GM19452 (cell line): ENCODE measurements around the gene TPK1.
A peak's percentile ranks its signal among the peaks of the same experiment; 100 is the strongest.

Experiments
- ATAC-seq: cut with Tn5 transposase; IDR thresholded peaks from one replicate; pipeline ENCODE4 v1.9.1; 2021; ENCODE audit not compliant: unreplicated experiment

The TPK1 gene

DNA sequence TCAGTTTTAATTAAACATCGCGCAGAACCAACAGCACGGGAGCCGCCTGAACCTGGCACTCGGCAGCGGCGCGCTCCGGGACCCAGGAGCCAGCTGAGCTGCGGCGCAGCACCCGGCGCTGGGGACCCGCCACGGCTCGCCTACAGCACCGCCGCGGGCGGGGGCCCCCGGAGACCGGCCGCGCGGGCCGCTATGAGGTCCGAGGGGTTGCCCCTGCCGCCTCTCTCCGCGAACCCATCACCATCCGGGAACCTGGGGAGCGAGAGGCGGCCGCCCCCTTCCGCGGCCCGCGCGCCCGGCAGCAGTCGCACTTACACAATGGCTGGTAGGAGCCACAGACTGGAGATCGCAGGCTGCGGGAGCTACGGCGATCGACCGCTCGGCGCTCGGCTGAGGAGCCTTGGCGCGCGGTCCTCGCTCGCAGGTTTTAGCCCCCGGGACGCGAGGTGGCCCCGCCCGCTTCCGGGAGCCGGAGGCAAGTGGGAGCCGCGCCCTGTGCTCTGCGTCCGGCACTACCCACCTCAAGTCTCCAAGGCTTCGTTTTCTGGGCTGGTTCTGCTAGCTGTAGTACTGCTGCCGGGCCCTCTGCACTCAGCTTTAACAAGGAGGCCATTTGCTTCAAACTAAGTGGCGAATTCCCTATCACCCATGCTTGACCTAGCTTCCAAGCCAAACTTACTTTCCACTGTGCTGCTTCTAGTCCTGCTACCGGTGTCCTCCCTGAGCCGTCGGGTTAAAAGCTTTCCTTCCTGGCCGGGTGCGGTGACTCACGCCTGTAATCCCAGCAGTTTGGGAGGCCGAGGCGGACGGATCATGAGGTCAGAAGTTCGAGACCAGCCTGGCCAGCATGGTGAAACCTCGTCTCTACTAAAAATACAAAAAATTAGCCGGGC is at the start of gene TPK1:
Gene TPK1, minus strand, starts transcription at position 402 of the 893 bp plus-strand sequence. CDS start 451 bp downstream, outside the sequence.
- ATAC-seq = peak; percentile 86

- ATAC-seq = no peak
Measured at GRCh38 chr7:144885478-144885877, 49.6 kb upstream of the TPK1 start.

DNA sequence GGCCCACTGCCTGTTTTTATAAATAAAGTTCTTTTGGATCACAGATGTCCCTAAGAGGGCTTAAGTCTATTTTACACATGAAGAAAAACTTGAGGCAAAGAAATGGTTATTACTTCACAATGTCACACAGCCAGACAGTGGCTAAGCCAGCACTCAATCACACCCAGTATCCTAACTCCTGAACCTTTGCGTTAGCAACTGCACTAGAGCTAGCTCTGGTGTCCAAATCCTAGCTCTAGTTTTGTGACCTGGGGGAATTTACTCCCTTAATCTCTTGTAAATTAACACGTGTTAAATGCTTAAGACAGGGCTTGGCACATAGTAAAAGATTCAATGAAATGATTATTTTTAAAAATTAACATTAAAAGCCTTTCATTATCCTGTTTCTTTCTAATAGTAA is 49.0 kb upstream of the TPK1 start:
- ATAC-seq = no peak

DNA sequence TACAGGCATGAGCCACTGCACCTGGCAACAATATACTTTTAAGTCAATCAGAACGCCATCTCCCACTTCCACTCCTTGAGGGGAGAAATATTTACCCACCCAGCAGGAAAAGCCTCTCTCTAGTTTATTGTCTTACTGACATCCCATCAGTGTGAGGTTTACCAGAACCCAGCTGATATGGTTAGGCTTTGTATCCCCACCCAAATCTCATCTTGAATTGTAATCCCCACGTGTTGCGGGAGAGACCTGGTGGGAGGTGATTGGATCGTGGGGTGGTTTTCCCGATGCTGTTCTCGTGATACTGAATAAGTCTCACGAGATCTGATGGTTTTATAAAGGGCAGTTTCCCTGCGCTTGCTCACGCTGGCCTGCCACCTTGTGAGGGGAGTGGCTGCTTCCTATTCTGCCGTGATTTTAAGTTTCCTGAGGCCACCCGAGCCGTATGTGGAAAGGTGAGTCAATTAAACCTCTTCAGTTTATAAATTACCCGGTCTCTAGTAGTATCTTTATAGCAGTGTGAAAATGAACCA is 37.5 kb upstream of the TPK1 start:
- no peak for ATAC-seq

GRCh38 chr7:144869082-144869481 is 33.2 kb upstream of the TPK1 start:
- ATAC-seq = no peak

DNA sequence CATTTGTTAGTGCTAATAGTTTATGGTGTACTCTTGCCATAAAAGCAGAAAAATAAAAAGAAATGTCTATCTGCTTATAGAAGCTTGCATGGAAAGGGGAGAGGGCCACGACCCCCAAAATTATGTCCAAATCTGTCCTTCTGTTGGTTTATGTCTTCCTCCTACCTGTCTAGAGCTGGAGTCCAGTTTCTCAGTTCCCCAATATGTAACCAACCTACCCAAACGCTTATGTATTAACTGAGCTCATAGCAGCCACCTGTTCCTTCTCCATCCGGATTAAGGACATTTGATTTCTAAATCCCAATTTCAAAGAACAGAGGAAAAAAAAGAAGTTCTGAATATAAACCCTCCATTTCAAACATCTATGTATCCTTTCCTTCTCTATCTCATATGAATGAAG is 30.3 kb upstream of the TPK1 start:
- peak; percentile 55 for ATAC-seq

DNA sequence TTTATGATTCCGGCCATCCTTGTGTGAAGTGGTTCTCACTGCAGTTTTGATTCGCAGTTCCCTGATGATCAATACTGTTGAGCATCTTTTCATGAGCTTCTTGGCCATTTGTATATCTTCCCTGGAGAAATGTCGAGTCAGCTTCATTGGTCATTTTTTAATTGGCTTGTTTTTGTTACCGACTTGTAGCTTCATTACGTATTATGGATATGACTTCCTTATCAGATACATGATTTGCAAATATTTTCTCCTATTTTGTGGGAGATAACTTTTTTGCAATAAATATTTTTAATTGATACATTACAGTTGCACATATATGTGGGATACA is 27.4 kb upstream of the TPK1 start:
- no peak for ATAC-seq

DNA sequence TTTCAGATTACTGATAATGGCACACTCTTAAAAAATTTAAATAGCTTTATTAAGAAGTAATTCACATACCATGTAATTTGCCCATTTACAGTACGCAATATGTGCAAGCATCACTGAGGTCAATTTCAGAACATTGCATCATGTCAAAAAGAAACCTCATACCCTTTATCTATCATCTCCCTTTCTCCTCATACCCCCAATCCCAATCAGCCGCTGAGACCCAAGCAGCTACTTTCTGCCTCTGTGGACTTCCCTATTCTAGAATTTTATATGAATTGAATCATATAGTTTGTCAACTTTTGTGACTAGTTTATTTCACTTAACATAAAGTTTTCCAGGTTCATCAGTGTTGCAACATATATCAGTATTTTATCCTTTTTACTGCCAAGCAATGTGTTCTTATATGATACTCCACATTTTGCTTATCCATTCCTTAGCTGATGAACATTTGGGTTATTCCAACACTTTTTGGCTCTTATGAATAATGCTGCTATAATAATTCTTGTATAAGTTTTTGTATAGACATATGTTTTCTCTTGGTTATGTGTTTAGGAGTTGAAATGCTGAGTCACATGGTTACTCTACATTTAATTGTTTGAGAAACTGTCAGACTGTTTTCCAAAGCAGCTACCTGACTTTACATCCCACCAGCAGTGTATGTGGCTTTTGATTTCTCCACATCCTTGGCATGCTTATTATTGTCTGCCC is 26.9 kb upstream of the TPK1 start:
- ATAC-seq = no peak

GRCh38 chr7:144859739-144860138 is 23.9 kb upstream of the TPK1 start:
- ATAC-seq = no peak

DNA sequence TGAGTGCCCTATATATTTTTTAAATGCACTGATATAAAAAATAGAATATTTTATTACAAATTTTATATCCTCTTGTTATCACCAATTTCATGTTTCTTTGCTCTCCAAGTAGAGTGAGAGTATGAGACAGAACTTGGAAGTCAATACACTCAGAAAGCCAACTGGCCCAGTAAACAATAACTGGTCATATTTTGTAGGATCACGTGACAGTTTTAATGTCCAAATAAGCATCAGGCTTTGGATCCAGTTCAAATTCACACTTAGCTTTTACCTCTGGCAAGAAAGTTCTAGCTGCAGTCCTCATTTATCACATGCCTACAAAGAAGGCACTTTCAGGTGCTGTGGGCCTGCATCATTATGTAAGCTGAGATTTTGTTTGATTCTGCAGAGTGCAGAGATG is 21.6 kb upstream of the TPK1 start:
- no peak for ATAC-seq

DNA sequence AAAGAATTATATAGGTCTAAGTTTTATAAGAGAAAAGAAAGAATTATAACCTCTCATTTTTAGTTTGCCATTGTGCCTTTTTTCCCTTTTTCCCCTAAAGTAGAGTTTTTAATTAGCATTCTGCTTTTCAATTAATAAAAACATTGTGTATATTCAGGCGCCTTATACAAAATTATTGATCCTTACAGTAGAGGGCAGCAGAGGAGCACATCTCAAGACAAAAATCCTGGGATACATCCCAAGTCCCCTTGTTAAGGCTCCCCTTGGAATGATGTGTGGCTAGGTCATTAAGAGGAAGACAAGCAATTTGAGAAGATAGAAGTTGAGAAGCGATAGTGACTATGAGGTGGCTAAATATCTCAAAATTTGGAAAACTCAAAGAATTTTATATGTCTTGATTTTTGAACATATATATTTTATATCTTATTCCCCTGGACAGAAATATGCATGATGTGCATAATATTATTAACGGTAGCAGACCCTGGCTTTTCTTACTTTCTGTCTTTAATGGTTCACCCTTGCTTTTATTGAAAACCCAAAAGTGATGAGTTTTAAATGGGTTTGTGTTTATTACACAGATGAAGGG is 19.1 kb upstream of the TPK1 start:
- ATAC-seq = no peak

- no peak for ATAC-seq
Measured at GRCh38 chr7:144853542-144853941, 17.7 kb upstream of the TPK1 start.

GRCh38 chr7:144848078-144848477 is 12.2 kb upstream of the TPK1 start:
- no peak for ATAC-seq

DNA sequence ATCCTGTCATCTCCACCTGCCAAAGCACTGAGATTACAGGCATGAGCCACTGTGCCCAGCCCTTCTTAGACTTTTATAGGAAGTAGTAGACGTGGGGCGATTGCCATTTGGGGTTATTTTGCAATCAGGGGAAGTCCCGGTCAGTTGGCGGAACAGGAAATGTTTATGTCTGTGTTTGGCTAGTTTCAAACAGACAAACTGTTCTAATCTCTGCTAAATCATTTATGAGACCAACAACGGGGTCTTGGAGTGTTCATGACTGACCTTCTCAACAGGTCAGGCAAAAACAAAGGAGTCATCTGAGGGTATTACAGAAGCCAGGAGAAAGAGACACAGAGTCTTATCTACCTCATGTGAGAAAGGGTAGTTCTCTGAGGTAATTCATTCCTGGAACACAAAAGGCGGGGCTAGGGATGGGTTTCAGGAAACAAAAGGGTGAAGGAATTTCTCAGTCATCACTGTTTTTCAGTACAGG is 6.6 kb upstream of the TPK1 start:
- ATAC-seq = peak; percentile 90

- ATAC-seq = no peak
Measured at GRCh38 chr7:144836545-144836842, 641 bp upstream of the TPK1 start.

- ATAC-seq = peak; percentile 32
Measured at GRCh38 chr7:144835155-144835611, 670 bp downstream of the TPK1 start.

- ATAC-seq = peak; percentile 33
Measured at GRCh38 chr7:144834641-144835144, 1.2 kb downstream of the TPK1 start.

GRCh38 chr7:144830811-144831210 is 5.0 kb downstream of the TPK1 start:
- no peak for ATAC-seq

GRCh38 chr7:144830024-144830785 is 5.6 kb downstream of the TPK1 start:
- no peak for ATAC-seq

DNA sequence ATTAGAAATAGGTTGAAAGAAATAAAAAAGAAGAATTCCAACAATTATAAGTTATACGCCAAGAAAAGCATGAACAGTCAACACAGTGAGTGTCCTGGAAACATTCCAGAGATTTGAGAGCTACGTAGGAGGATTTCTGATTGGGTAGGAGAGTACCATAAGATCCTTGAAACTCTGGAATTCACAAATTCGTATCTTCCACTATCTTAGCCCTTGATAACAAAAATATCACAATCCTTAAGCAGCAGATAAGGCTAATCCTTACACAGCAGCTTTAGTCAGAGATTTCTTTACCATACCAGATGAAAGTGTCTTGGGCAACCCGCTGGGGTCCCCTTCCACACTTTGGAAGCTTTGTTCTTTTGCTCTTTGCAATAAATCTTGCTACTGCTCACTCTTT is 8.2 kb downstream of the TPK1 start:
- ATAC-seq = no peak

GRCh38 chr7:144826208-144826607 is 9.6 kb downstream of the TPK1 start:
- no peak for ATAC-seq
